Activated CD4-positive, alpha-beta T cell treated with anti-CD3 and anti-CD28 coated beads, Interleukin-2, amount 50 U/mL, for 24 hours (primary cell): Measurements from ENCODE around the gene LRP1.

Experiments
- DNase-seq, 2 donors: peaks; one replicate each; pipeline ENCODE4 v3.0.0-alpha.2; 2020; ENCODE audit warnings: low read depth in 1 of 2, low spot score in 1 of 2

LRP1 gene

GRCh38 chr12:57093415-57094207 is 34.7 kb upstream of the LRP1 start:
- peak; percentile 49 to 63 for DNase-seq

DNA sequence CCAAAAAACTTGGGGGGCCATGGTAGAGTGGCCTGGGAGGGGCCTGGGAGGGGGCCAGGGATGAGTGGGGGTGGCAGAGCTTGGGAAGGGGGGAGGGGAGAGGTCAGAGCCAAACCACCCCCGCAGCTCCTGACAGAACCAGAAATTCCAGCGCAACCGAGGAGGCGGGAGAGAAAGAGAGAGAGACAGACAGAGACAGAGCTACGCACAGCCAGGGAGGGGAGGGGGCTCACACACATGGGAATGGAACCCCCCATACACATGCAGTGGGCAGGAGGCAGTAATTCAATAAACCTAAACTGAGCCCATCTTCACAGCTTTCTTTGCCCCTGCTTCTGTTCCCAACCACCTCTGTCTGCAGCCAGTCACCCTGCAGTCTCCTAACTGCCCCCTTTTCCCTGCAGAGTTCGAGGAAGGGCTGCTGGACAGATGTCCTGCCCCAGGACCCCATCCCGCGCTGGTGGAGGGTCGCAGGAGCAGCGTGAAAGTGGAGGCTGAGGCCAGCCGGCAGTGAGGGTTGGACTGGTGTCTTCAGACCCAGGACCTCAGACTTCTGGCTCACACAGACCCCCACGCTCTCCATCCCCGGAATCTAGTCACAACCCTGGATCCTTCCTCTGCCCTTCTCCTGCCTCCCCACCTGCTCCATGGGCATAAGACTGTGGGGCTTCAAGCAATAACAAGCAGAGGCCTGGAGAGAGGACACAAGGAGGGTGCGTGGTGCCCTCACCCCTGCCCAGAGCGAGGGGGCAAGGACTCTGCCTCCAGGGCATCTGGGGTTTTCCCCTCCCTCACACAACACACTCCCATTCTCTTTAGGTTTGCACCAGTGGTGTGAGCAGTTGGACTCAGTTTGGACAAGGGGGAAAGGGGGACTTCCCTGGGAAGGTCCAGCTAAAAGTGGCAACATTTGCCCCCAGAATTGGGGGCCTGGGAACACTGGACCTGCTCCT is 33.8 kb upstream of the LRP1 start:
- no peak for DNase-seq

DNA sequence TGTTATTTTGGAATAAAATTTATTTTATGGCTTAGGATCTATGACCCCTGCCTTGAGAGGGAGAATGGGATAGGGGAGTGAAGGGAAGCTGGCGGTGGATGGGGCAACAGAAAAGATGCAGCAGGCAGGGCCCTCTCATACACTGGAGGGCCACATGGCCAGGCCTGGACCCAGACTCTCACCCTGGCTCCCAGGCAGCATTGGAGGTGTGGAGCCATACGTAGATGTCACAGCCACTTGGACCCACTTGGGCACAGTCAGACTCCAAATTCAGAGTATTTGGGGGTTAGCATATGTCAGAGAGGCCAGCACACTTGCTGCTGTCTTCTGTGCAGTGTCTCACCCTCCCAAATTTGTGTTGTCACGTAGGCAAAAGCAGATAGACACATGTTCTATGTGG is 32.8 kb upstream of the LRP1 start:
- no peak for DNase-seq

- no peak for DNase-seq
These were observed 32.1 kb upstream of the LRP1 start for GRCh38 chr12:57096099-57096572.

GRCh38 chr12:57096748-57097553 is 31.3 kb upstream of the LRP1 start:
- no peak for DNase-seq

GRCh38 chr12:57097554-57097835 is 30.8 kb upstream of the LRP1 start:
- no peak for DNase-seq

DNA sequence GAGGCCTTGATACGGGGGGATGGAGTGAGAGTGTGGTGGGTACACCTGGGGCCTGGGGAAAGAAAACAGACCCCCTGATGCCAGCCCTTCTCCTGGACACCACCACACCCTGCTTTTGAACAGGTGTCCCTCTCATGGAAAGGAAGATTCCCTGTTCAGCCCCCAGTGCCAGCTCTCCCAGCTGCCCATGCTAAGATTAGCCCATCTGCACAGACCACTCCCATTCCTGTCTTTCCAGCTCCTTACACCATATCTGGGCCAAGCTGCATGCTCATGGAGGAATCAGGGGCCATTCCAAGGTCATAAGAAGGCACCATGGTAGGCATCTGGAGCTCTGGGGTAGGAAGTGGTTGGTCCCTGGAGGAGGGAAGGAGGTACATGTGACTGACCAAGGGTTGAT is 29.7 kb upstream of the LRP1 start:
- no peak for DNase-seq

DNA sequence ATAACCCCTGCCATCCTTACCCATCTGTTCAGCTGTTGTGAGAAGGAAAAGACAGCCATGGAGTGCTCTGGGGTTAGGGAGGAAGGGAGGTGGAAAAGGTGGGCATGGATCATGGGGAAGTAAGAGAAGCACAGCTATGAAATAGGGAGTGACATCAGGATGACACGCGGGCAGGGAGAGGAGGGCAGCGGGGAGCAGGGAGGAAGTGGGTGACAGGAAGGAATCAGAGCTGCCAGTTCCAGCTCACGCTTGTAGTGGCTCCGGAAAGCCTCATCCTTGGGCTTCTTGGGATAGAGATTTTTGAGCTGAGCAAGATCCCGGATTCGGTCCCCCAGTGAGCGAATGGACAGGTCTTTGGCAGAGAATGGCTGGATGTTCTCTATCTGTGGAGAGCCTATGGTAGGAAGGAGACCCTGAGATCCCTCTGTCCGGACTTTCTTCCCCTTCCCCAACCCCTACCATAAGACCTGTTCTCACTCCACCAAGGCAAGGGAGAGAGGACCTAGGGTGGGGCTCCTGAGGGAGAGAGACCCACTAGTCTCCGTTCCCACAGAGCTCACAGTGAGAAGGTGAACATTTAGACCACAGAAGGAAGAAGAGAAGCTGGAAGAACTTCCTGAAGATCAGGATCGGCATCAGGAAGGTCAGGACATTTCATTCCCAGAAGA is 29.1 kb upstream of the LRP1 start:
- no peak for DNase-seq

- no peak for DNase-seq
These were observed 28.5 kb upstream of the LRP1 start for GRCh38 chr12:57099766-57100165.

DNA sequence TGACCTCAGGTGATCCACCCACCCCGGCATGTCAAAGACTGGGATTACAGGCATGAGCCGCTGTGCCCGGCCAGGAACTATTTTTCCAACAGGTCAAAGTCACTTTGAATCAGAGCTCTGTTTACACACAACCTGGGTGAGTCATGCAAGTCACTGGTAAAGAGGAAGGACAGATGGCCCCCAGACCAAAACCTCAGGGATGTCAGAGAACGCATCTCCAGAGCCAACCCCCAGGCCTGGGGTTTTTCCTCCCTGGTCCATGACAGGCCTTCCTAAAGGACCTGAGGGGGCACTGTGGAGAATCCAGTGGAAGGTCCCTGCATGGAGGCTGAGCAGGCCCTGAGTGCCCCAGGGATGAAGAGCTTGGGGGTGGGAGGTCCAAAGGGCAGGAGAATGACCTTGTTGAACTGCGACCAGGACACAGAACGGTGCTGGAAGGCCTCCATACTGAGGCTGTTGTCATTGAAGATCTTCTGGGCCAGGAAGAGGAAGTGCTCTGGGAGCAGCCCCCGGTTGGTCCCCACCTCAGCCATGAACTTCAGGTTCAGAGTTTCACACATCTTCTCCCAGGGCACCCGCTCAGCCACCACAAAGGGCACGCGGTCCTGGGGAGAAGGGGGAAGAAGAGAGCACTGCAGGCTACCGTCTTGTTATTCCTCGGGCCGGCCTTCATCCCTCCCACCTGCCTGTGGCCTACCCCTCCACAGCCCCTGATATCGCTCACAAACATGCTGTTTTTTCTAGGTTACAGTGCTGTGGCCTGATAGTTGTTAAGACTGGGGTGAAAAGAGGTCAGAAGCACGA is 26.2 kb upstream of the LRP1 start:
- no peak for DNase-seq

- DNase-seq: no peak
These were observed 24.4 kb upstream of the LRP1 start for GRCh38 chr12:57103856-57104255.

DNA sequence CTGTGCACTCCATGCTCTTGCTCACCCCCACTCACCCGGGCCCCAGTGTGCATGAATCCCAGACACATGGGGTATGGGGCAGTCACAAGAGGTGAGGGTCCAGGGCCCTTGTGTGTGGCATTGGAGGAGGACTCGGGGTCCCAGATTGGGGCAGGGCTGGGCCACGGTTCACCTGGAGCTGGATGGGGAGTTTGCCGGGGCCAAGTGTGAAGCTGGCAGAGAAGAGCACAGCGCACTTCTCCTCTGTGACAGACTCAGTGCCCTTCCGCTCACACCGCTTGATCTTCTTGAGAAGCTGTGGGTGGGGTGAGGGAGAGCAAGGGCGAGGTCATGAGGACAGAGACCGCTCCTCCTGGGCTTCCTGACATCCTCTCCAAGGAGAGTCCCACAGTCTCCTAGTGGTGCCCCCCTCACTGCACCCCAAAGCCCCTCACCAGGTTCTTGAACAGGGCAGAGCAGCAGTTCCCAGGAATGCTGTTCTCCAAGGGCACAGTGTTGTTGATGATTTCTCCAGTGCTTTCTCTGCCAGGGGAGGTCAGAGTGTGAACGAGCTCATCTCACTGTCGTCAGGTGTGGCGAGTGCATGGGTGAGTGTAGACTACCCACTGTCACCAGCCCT is 23.9 kb upstream of the LRP1 start:
- DNase-seq: no peak

- DNase-seq: no peak
These were observed 23.1 kb upstream of the LRP1 start for GRCh38 chr12:57105011-57105753.

- DNase-seq: no peak
These were observed 22.1 kb upstream of the LRP1 start for GRCh38 chr12:57106021-57106708.

DNA sequence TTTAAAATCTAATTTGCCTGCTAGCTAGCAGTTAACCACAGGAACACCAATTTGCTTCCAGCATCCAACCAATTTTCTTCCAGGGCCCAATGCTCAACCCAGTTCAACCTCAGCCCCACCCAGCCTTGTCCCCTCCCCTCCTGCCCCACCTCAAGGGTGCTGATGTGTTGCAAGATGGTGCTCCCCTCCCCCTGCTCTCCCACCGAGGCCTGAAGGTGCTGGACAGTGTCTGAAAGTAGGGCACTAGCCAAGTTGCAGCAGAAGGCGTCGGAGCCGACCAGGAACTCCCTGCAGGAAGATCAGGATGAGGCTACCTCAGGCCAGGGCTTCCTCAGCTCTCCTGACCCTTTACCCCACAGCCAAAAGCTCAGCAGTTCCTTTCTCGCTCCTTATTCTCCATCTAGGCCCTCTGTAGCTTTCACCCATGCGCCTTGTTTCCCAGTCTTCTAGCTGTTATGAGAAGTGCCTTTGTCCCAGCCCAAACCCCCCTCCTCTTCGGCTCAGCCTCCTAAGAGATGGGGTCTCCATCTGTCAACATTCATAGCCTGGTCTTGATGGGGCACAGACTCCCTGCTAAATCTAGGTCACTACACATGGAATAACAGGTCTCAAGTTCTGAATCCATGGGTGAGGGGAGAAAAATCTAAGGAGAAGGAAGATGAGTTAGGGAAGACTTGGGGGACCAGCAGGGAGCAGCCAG is 20.7 kb upstream of the LRP1 start:
- no peak for DNase-seq

DNA sequence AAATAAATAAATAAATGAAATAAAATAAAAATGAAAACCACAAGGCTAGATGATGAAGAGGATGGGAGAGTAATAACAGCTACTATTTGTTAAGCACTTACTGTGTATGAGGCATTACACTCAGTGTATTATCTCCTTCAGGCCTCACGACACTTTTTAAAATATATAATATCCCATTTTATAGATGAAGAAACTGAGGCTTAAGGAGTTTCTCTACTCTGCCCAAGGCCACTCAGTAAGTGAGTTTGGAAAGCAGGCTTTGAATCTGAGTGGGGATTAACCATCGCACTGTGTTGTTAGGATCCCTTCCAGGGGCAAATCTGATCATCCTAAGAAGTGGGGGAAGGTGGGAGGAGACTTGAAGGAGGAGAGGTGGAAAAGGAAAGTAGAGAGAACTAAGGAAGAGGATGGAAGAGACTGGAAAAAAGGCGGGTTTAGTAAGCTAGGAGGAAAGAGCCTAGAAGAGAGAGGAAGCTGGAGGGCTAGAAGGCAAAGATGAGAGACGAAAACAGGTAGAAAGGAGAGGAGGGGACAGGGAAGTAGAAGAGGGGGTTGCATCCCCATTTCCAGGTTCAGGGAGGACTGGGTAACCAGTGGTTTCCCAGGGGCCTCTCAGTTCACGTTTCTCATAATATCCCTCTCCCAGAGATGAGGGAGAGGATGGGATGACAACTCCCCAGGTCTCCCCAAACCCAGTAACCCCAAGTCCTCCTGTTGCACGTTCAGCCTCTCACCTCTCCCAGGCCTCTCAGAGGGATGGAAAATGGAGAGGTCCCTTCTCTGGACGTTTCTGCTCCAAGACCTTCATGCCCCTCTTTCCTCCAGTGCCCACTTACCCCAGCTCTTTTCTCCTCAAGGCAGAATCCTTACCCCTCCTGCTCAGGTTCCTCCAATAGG is 18.8 kb upstream of the LRP1 start:
- DNase-seq: no peak
